T-helper 2 cell treated with Interferon-gamma antibody and Interleukin-4, amounts not matched to agents 5 μg/mL and 100 μg/mL, for 36 hours (primary cell): ENCODE measurements around the gene MYCBPAP.

ENCODE experiments used
- DNase-seq: peaks from one replicate; pipeline ENCODE4 v3.0.0; 2021; ENCODE audit warnings: low spot score
- H3K27ac Mint-ChIP-seq: one replicate; pipeline ENCODE4 v1.8.0; 2021; ENCODE audit warnings: mild to moderate bottlenecking, mixed read lengths
- H3K27me3 Mint-ChIP-seq: one replicate; pipeline ENCODE4 v1.8.0; 2021; ENCODE audit warnings: low read depth, mixed read lengths
- H3K36me3 Mint-ChIP-seq: one replicate; pipeline ENCODE4 v1.8.0; 2021; ENCODE audit warnings: low read depth, mixed read lengths
- H3K4me1 Mint-ChIP-seq: one replicate; pipeline ENCODE4 v1.8.0; 2021; ENCODE audit warnings: low read depth, mixed read lengths
- H3K4me3 Mint-ChIP-seq: one replicate; pipeline ENCODE4 v1.8.0; 2022; ENCODE audit warnings: mild to moderate bottlenecking, moderate library complexity, mixed read lengths
- H3K9me3 Mint-ChIP-seq: one replicate; pipeline ENCODE4 v1.8.0; 2021; ENCODE audit warnings: mixed read lengths

The MYCBPAP gene

DNA sequence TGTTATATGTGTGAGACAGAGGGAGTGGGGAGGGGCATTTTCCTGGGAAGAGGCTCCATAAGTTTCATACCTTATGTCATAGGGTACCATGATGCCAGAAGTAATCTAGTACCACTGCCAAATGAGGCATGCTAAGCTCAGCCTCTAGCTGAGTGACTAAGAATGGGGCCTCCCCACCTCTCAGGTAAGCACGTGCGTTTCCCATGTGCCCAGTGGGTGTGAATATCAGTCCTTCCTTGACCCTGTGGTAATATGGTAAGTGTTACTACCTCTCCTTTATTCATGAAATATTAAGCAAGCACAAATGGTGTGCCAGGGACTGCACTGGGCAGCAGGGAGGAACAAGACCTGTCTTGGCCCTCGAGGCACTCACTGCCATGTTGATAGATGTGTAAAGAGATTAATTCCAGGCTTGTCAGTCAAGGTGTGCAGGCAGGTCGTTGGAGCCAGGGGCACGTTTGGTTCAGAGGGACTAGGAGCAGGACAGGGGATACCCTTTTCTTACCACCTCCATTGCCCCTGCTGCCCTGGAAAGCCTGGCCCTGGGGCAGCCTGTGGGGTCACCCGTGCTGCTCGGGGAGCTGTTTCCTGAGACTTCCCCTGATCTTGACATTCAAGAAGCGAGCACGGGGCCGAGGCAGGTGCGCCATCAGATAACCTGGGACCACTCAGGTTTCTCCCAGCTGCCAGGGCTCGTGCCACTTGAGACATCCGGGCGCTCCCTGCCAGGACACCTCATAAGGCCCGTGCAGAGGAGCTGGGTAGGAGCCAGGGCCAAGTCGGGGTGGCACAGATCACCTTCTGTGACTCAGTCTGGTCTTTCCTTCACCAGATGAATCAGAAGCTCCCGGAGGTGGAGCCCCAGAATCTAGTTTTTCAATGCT is 20.8 kb upstream of the MYCBPAP start:
- no peak overlapping the region for H3K27ac Mint-ChIP-seq
- H3K27me3 Mint-ChIP-seq = peaks cover 1% of the 10 kb centered on the region
- no peak overlapping the region for H3K4me3 Mint-ChIP-seq
- H3K36me3 Mint-ChIP-seq = peaks cover 10% of the 10 kb centered on the region
- H3K9me3 Mint-ChIP-seq = no peaks in the 10 kb centered on the region
- DNase-seq = no peak
- no peaks in the 10 kb centered on the region for H3K4me1 Mint-ChIP-seq

GRCh38 chr17:50488880-50489279 is 19.4 kb upstream of the MYCBPAP start:
- Mint-ChIP-seq H3K27ac (no peak overlapping the region), H3K4me3 (no peak overlapping the region), H3K36me3 (peaks cover 5% of the 10 kb centered on the region), H3K27me3 (peaks cover 1% of the 10 kb centered on the region), H3K4me1 (no peaks in the 10 kb centered on the region), H3K9me3 (no peaks in the 10 kb centered on the region)
- no peak for DNase-seq

- H3K36me3 Mint-ChIP-seq = no peaks in the 10 kb centered on the region
- H3K27me3 Mint-ChIP-seq = peaks cover 1% of the 10 kb centered on the region
- H3K4me1 Mint-ChIP-seq = no peaks in the 10 kb centered on the region
- H3K4me3 Mint-ChIP-seq = no peak overlapping the region
- no peak for DNase-seq
- no peak overlapping the region for H3K27ac Mint-ChIP-seq
- H3K9me3 Mint-ChIP-seq = no peaks in the 10 kb centered on the region
Measured at GRCh38 chr17:50491505-50491904, 16.7 kb upstream of the MYCBPAP start.

DNA sequence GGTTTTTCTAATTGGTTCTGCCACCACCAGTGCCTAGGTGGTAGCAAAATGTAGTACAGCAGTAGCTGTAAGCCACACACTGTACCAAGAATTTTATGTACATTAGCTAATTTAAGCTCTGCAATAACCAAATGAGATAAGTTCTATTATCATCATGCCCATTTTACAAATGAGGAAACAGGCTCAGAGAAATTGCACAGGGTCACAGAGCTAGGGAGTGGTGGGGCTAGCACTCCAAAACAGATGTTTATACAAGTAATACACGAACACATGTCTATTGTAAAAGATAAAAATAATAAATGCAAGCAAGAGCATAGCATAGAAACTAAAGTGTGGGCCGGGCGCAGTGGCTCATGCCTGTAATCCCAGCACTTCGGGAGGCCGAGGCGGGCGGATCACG is 16.0 kb upstream of the MYCBPAP start:
- Mint-ChIP-seq H3K36me3 (no peaks in the 10 kb centered on the region), H3K4me3 (no peak overlapping the region), H3K4me1 (no peaks in the 10 kb centered on the region), H3K9me3 (no peaks in the 10 kb centered on the region), H3K27ac (no peak overlapping the region), H3K27me3 (peaks cover 1% of the 10 kb centered on the region)
- no peak for DNase-seq

- Mint-ChIP-seq H3K4me1 (no peaks in the 10 kb centered on the region), H3K4me3 (no peak overlapping the region), H3K27me3 (peaks cover 1% of the 10 kb centered on the region), H3K27ac (no peak overlapping the region), H3K36me3 (no peaks in the 10 kb centered on the region), H3K9me3 (no peaks in the 10 kb centered on the region)
- no peak for DNase-seq
Measured at GRCh38 chr17:50493744-50494143, 14.5 kb upstream of the MYCBPAP start.

DNA sequence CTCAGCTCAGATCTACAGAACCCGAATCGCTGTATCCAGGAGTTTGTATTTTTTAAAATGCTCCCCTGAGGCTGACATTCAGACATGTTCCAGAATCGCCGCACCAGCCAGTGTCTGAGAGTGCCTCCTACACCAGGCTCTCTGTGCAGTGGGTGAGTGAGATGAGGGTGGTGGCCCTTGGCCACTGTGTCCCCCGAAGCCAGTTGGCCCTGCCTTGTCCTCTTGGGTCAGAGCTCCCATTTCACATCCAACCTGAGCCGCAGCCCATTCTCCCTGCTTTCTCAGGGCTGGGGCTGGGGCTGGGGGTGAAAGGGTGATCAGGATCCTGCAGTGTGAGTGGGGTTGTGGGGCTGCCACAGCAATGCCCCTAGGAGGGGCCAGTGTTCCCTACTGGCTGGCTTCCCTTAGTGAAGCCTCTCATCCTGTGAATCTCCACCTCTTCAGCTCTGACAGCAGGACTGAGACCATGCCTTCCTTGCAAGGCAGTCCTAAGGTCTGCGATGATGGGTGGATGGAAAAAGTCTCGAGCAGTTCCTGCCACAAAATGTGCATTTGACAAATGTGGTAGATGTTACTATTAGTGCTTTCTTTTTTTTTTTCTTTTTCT is 12.9 kb upstream of the MYCBPAP start:
- no peaks in the 10 kb centered on the region for H3K36me3 Mint-ChIP-seq
- no peak overlapping the region for H3K27ac Mint-ChIP-seq
- no peaks in the 10 kb centered on the region for H3K4me1 Mint-ChIP-seq
- DNase-seq = no peak
- no peak overlapping the region for H3K4me3 Mint-ChIP-seq
- peaks cover 3% of the 10 kb centered on the region for H3K27me3 Mint-ChIP-seq
- no peaks in the 10 kb centered on the region for H3K9me3 Mint-ChIP-seq

- Mint-ChIP-seq H3K36me3 (no peaks in the 10 kb centered on the region), H3K4me3 (no peak overlapping the region), H3K27ac (no peak overlapping the region), H3K4me1 (no peaks in the 10 kb centered on the region), H3K27me3 (peaks cover 3% of the 10 kb centered on the region), H3K9me3 (no peaks in the 10 kb centered on the region)
- DNase-seq = no peak
Measured at GRCh38 chr17:50495918-50496317, 12.3 kb upstream of the MYCBPAP start.

DNA sequence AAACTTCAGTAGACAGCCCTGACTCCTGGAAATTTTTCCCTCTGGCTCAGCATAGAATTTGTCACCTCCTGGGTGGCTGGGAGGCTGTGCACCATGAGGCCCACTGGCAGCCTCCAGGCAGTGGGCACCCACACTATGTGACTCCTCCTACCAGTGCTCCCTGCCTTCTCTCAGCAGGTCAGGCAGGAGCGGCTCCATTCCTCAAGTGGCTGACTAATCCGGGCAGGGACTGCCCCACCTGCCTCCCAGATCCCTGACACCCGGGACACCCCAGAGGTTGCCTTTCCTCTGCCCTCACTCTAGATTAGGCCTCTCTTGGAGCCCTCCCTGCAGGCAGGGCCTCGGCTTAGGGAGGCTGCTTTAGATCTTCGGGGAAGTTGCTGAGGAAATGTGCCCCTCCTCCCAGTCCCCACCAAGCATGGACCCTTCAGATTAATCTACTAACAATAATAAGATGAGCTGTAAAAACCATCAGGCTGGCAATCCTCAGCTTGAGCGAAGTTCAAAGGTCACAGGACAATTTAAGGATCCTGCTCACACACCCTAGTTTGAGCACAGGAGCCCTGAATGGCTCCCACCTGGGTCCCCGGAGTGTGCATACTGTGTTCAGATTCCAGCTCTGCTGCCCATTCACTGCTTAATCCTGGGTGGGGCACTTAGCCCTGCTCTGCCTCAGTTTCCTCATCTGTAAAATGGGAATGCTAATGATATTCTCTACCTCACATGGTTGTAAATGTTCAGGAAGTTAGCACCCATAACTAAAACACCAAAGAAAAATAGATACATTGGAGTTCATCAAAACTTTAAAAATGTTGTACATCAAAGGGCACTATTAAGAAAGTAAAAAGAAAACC is 10.0 kb upstream of the MYCBPAP start:
- Mint-ChIP-seq H3K4me1 (peaks cover 3% of the 10 kb centered on the region), H3K27ac (no peak overlapping the region), H3K27me3 (peaks cover 2% of the 10 kb centered on the region), H3K36me3 (no peaks in the 10 kb centered on the region), H3K9me3 (no peaks in the 10 kb centered on the region), H3K4me3 (no peak overlapping the region)
- DNase-seq = no peak

GRCh38 chr17:50499270-50499669 is 9.0 kb upstream of the MYCBPAP start:
- Mint-ChIP-seq H3K9me3 (no peaks in the 10 kb centered on the region), H3K36me3 (no peaks in the 10 kb centered on the region), H3K27ac (no peak overlapping the region), H3K4me3 (no peak overlapping the region), H3K27me3 (peaks cover 2% of the 10 kb centered on the region), H3K4me1 (peaks cover 11% of the 10 kb centered on the region)
- DNase-seq = no peak

DNA sequence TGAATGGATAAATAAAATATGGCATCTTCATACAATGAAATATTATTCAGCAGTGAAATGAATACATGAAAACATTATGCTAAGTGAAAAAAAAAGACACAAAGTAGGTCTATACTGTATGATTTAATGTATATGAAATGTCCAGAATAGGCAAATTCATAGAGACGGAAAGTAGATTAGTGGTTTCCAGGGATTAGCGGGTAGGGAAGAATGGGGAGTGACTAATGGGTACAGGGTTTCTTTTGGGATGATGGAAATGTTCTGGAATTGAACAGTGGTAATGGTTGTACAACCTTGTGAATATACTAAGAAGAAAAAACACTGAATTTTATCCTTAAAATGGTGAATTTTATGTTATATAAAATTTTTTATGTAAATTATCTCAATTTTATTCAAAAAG is 8.5 kb upstream of the MYCBPAP start:
- no peak overlapping the region for H3K27ac Mint-ChIP-seq
- H3K4me1 Mint-ChIP-seq = peaks cover 14% of the 10 kb centered on the region
- no peaks in the 10 kb centered on the region for H3K9me3 Mint-ChIP-seq
- H3K27me3 Mint-ChIP-seq = peaks cover 2% of the 10 kb centered on the region
- DNase-seq = no peak
- no peaks in the 10 kb centered on the region for H3K36me3 Mint-ChIP-seq
- no peak overlapping the region for H3K4me3 Mint-ChIP-seq

GRCh38 chr17:50501054-50501453 is 7.2 kb upstream of the MYCBPAP start:
- no peak overlapping the region for H3K4me3 Mint-ChIP-seq
- H3K9me3 Mint-ChIP-seq = no peaks in the 10 kb centered on the region
- peaks cover 18% of the 10 kb centered on the region for H3K4me1 Mint-ChIP-seq
- peaks cover 2% of the 10 kb centered on the region for H3K27me3 Mint-ChIP-seq
- no peak overlapping the region for H3K27ac Mint-ChIP-seq
- no peaks in the 10 kb centered on the region for H3K36me3 Mint-ChIP-seq
- DNase-seq = no peak

- peaks cover 2% of the 10 kb centered on the region for H3K27me3 Mint-ChIP-seq
- H3K4me3 Mint-ChIP-seq = no peak overlapping the region
- H3K27ac Mint-ChIP-seq = no peak overlapping the region
- DNase-seq = no peak
- peaks cover 18% of the 10 kb centered on the region for H3K4me1 Mint-ChIP-seq
- H3K9me3 Mint-ChIP-seq = no peaks in the 10 kb centered on the region
- no peaks in the 10 kb centered on the region for H3K36me3 Mint-ChIP-seq
Measured at GRCh38 chr17:50502301-50502990, 5.8 kb upstream of the MYCBPAP start.

GRCh38 chr17:50505591-50506130 is 2.6 kb upstream of the MYCBPAP start:
- no peak for DNase-seq
- H3K4me3 Mint-ChIP-seq = no peak overlapping the region
- no peaks in the 10 kb centered on the region for H3K9me3 Mint-ChIP-seq
- H3K36me3 Mint-ChIP-seq = peaks cover 3% of the 10 kb centered on the region
- no peaks in the 10 kb centered on the region for H3K27me3 Mint-ChIP-seq
- H3K27ac Mint-ChIP-seq = peak overlapping the region; percentile 11
- peaks cover 40% of the 10 kb centered on the region for H3K4me1 Mint-ChIP-seq
